ENCODE results near the gene FBXO15.

FBXO15 gene

DNA sequence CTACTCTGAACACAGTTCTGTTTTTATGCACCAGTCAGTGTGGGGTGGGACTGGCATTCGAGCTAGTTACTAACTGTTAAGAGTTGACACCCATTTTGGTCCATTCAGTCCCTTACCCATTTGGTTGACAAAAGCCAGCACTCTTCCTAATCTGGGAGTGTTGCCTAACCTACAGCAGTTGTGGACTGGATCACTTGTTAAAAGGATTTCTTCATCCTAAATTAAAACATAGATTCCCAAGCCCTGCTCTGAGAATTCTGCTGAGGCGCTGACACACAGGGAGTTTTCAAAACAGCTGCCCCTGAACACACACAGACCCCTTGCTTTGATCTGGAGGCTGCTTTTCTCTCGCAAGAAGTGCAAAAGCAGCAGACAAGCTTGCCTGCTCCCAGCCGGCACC, 7.1 kb upstream of the FBXO15 start:
- TF ChIP-seq FOXM1 (IDR thresholded peaks at IDR 0.05; ENCODE audit: borderline replicate concordance, low read depth) (no peak), CEBPB (IDR thresholded peaks at IDR 0.05) (no peak), ZBTB7A (IDR thresholded peaks at IDR 0.05; ENCODE audit: low read depth) (no peak), CREB1 (IDR thresholded peaks at IDR 0.05; ENCODE audit: low read depth) (no peak), EGR1 (IDR thresholded peaks at IDR 0.05) (no peak), TEAD4 (IDR thresholded peaks at IDR 0.05) (no peak), NFIC (IDR thresholded peaks at IDR 0.05) (no peak), USF1 (IDR thresholded peaks at IDR 0.05) (no peak), EP300 (IDR thresholded peaks at IDR 0.05; ENCODE audit: borderline replicate concordance) (no peak)
- TF ChIP-seq, protein P1, sequence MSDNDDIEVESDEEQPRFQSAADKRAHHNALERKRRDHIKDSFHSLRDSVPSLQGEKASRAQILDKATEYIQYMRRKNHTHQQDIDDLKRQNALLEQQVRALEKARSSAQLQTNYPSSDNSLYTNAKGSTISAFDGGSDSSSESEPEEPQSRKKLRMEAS (IDR thresholded peaks at IDR 0.05) = no peak

- no peak for TF ChIP-seq EGR1 (IDR thresholded peaks at IDR 0.05)
- no peak for TF ChIP-seq FOXM1 (IDR thresholded peaks at IDR 0.05; ENCODE audit: borderline replicate concordance, low read depth)
- TF ChIP-seq EP300 (IDR thresholded peaks at IDR 0.05; ENCODE audit: borderline replicate concordance) = no peak
- no peak for TF ChIP-seq RAD21 (IDR thresholded peaks at IDR 0.05; ENCODE audit: low read depth)
- TF ChIP-seq TEAD4 (IDR thresholded peaks at IDR 0.05) = no peak
- no peak for TF ChIP-seq TAF1 (IDR thresholded peaks at IDR 0.05; ENCODE audit: low read depth)
- TF ChIP-seq, protein P1 (IDR thresholded peaks at IDR 0.05) = no peak
- no peak for TF ChIP-seq YY1 (IDR thresholded peaks at IDR 0.05; ENCODE audit: low read depth)
- TF ChIP-seq CEBPB (IDR thresholded peaks at IDR 0.05) = no peak
- no peak for TF ChIP-seq ZBTB7A (IDR thresholded peaks at IDR 0.05; ENCODE audit: low read depth)
- TF ChIP-seq USF1 (IDR thresholded peaks at IDR 0.05) = no peak
- TF ChIP-seq CREB1 (IDR thresholded peaks at IDR 0.05; ENCODE audit: low read depth) = no peak
Measured at GRCh38 chr18:74153793-74154192, 6.2 kb upstream of the FBXO15 start.

DNA sequence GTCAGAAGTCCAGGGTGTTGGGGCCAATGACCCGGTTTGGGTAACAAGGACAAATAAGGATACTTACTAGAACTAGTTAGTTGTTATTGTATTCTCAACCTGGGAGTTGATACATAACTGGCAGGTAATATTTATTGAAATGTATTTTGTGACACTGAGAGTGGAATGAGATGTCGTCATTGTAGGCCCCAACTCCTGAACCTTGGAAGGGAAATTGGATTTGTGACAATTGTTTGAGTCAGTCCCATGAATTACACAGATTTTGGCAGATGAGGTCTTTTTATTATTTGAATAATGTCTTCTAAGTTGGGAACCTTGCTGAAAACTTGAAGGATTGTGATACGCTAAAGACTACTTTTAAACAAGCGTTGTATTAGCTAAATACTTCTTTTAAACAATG, 5.7 kb upstream of the FBXO15 start:
- TF ChIP-seq EGR1 (IDR thresholded peaks at IDR 0.05) (no peak), TAF1 (IDR thresholded peaks at IDR 0.05; ENCODE audit: low read depth) (no peak), REST (IDR thresholded peaks at IDR 0.05; ENCODE audit: low read depth) (no peak), CREB1 (IDR thresholded peaks at IDR 0.05; ENCODE audit: low read depth) (no peak), TEAD4 (IDR thresholded peaks at IDR 0.05) (no peak), FOXM1 (IDR thresholded peaks at IDR 0.05; ENCODE audit: borderline replicate concordance, low read depth) (no peak)
- TF ChIP-seq, protein P1 (IDR thresholded peaks at IDR 0.05) = no peak

DNA sequence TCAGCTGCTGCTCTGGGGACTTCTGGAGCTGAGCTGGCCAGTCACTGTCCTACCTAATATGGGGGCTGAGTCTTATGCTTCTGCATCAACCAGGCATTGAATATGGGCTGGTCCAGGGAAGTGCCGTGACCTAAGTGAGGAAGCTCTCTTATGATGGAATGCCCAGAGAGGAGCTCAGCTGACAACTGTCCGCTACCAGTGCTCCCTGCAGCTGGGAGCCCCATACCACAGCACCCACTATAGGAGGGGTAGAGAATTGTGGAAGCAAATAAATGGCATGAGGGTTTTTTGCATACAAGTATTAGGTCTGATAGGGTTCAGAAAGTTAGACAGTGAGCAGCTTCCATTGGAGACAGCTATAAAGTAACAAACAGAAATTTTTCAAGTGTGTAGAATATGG, 5.2 kb upstream of the FBXO15 start:
- TF ChIP-seq EGR1 (IDR thresholded peaks at IDR 0.05) (no peak), CREB1 (IDR thresholded peaks at IDR 0.05; ENCODE audit: low read depth) (no peak), USF1 (IDR thresholded peaks at IDR 0.05) (no peak), FOXM1 (IDR thresholded peaks at IDR 0.05; ENCODE audit: borderline replicate concordance, low read depth) (no peak), NFIC (IDR thresholded peaks at IDR 0.05) (no peak), ZBTB7A (IDR thresholded peaks at IDR 0.05; ENCODE audit: low read depth) (no peak), TEAD4 (IDR thresholded peaks at IDR 0.05) (no peak), RAD21 (IDR thresholded peaks at IDR 0.05; ENCODE audit: low read depth) (no peak), TCF12 (IDR thresholded peaks at IDR 0.05; ENCODE audit: low read depth) (no peak), EP300 (IDR thresholded peaks at IDR 0.05; ENCODE audit: borderline replicate concordance) (no peak), TAF1 (IDR thresholded peaks at IDR 0.05; ENCODE audit: low read depth) (no peak), YY1 (IDR thresholded peaks at IDR 0.05; ENCODE audit: low read depth) (no peak), CEBPB (IDR thresholded peaks at IDR 0.05) (no peak), REST (IDR thresholded peaks at IDR 0.05; ENCODE audit: low read depth) (no peak)
- TF ChIP-seq, protein P1 (IDR thresholded peaks at IDR 0.05) = no peak

GRCh38 chr18:74152270-74152669, 4.6 kb upstream of the FBXO15 start:
- TF ChIP-seq TEAD4 (IDR thresholded peaks at IDR 0.05) = no peak
- no peak for TF ChIP-seq CEBPB (IDR thresholded peaks at IDR 0.05)
- no peak for TF ChIP-seq NFIC (IDR thresholded peaks at IDR 0.05)
- TF ChIP-seq EGR1 (IDR thresholded peaks at IDR 0.05) = no peak
- TF ChIP-seq FOXM1 (IDR thresholded peaks at IDR 0.05; ENCODE audit: borderline replicate concordance, low read depth) = no peak
- TF ChIP-seq CREB1 (IDR thresholded peaks at IDR 0.05; ENCODE audit: low read depth) = no peak
- TF ChIP-seq RAD21 (IDR thresholded peaks at IDR 0.05; ENCODE audit: low read depth) = no peak
- TF ChIP-seq USF1 (IDR thresholded peaks at IDR 0.05) = no peak
- TF ChIP-seq, protein P1 (IDR thresholded peaks at IDR 0.05) = no peak
